ENCODE measurements around the gene DAP3. TPM values are rescaled to one million over a fixed set of nuclear protein-coding genes. Genes with fewer than 3 reads are reported as not detected.
"Not testable (repeated sequence)": the region's sequence is repeated elsewhere in the genome, so short reads cannot be mapped to it uniquely, and the experiment has no call there.

Gene DAP3
- total RNA-seq, 1 donor from 2014 or later, result 126 TPM

DNA sequence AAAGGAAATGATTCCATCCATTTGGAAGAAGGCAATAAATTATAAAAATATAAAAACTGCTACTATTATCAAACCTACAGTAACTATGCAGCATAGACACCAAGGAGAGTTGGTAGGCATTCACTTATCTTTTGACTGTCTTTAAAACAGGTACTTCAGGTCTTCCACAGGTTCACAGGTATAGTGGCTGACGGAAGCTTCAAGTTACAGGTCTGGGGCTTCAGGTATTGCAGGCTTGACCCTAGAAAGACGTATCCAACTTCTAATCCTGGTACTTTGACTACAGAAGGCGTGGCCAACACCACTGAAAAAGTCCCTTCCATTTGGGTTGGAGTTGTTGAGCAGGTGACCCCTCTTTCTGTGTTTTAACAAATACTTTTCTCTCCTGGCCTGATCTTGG, 35.9 kb upstream of the DAP3 start:
- Mint-ChIP-seq H3K36me3 (ENCODE audit: insufficient read depth) (no peaks in the 10 kb centered on the region), H3K4me3 (ENCODE audit: low read depth) (no peak overlapping the region), H3K9me3 (ENCODE audit: low read depth) (peaks cover 3% of the 10 kb centered on the region), H3K4me1 (ENCODE audit: low read depth) (peaks cover 4% of the 10 kb centered on the region), H3K27me3 (no peaks in the 10 kb centered on the region), H3K27ac (no peak overlapping the region)
- TF ChIP-seq, protein P1, sequence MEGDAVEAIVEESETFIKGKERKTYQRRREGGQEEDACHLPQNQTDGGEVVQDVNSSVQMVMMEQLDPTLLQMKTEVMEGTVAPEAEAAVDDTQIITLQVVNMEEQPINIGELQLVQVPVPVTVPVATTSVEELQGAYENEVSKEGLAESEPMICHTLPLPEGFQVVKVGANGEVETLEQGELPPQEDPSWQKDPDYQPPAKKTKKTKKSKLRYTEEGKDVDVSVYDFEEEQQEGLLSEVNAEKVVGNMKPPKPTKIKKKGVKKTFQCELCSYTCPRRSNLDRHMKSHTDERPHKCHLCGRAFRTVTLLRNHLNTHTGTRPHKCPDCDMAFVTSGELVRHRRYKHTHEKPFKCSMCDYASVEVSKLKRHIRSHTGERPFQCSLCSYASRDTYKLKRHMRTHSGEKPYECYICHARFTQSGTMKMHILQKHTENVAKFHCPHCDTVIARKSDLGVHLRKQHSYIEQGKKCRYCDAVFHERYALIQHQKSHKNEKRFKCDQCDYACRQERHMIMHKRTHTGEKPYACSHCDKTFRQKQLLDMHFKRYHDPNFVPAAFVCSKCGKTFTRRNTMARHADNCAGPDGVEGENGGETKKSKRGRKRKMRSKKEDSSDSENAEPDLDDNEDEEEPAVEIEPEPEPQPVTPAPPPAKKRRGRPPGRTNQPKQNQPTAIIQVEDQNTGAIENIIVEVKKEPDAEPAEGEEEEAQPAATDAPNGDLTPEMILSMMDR (IDR thresholded peaks at IDR 0.05; ENCODE audit: unreplicated experiment), result no peak
- DNase-seq (ENCODE audit: low spot score, unreplicated experiment), result no peak

DNA sequence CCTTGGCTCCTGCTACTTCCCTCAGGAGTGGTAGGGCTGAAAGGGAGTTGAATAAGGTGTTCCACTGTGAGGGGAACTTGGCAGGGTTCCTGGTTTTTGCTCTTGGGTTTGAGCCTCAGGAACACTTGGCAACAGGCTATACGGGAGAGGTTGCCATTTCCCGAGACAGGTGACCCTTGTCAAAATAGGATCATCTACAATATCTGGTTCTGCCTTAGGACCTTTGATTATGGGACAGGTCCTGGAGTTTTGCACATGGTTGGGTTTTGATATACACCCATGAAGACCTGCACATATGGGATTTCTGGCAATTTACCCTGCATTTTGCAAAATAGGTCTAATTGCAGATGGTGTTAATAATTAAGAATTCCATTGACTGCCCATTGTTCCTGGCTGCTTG, 31.4 kb upstream of the DAP3 start:
- no peaks in the 10 kb centered on the region for H3K4me1 Mint-ChIP-seq (ENCODE audit: low read depth)
- H3K9me3 Mint-ChIP-seq (ENCODE audit: low read depth), result no peaks in the 10 kb centered on the region
- peaks cover 24% of the 10 kb centered on the region for H3K36me3 Mint-ChIP-seq (ENCODE audit: insufficient read depth)

DNA sequence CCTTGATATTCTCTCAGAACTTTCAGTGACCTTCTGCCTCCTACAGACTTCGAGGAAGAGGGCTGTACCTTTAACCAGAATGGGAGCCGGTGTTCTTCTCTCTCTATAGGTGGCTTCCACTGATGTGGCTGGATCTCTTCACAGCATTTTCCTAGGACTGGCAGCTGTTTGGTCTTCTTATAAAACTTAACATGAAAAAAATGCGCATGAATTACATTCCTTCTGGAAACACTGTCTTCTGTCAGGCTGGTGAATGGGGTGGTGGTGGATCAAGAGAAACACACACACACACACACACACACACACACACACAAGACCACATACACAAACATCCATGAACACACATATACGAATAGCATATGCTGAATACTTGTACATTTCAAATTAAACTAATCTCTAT, 27.7 kb upstream of the DAP3 start:
- DNase-seq (ENCODE audit: low spot score, unreplicated experiment); H3K27me3 Mint-ChIP-seq; H3K27ac Mint-ChIP-seq; H3K9me3 Mint-ChIP-seq (ENCODE audit: low read depth); H3K4me3 Mint-ChIP-seq (ENCODE audit: low read depth); H3K4me1 Mint-ChIP-seq (ENCODE audit: low read depth): not testable (repeated sequence)
- H3K36me3 Mint-ChIP-seq (ENCODE audit: insufficient read depth), result peaks cover 32% of the 10 kb centered on the region

More for the DNA sequence above, 31.4 kb upstream of the DAP3 start:
- Mint-ChIP-seq H3K27ac (no peak overlapping the region), H3K4me3 (ENCODE audit: low read depth) (no peak overlapping the region), H3K27me3 (no peaks in the 10 kb centered on the region)
- TF ChIP-seq, protein P1 (IDR thresholded peaks at IDR 0.05; ENCODE audit: unreplicated experiment), result no peak
- no peak for DNase-seq (ENCODE audit: low spot score, unreplicated experiment)

DNA sequence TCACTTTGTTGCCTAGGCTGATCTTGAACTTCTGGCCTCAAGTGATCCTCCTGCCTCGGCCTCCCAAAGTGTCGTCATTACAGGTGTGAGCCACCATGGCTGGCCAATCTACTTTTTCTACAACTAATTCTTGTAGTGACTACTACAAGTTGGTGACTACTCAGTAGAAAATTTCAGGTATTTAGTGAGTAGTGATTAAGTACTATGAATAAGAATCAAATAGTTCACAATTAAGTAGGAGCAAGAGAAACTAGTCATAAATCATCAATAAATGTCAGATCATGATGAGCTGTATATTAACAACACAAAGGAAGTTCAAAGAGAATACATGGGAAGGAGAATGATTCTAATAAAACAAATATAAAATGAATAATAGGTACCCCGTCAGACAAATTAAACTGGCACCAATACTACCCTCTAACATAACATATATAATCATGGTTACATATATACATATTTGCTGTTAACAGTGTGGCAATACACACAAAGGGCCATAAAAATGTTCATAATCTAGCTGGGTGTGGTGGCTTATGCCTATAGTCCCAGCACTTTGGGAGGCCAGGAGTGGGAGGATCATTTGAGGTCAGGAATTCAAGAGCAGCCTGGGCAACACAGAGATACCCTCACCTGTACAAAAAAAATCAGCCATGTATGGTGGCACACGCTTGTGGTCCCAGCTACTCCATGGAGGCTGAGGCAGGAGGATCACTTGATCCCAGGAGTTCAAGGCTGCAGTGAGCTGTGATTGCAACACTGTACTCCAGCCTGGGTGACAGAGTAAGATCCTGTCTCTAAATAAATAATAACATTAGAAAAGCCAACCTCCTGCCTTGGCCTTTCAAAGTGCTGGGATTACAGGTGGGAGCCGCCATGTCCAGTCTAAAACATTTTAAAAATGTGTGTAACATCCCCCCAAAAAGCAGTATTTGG, 19.4 kb upstream of the DAP3 start:
- no peak for DNase-seq (ENCODE audit: low spot score, unreplicated experiment)
- Mint-ChIP-seq H3K27me3 (no peaks in the 10 kb centered on the region), H3K4me1 (ENCODE audit: low read depth) (peaks cover 5% of the 10 kb centered on the region), H3K9me3 (ENCODE audit: low read depth) (no peaks in the 10 kb centered on the region), H3K4me3 (ENCODE audit: low read depth) (no peak overlapping the region), H3K36me3 (ENCODE audit: insufficient read depth) (peaks cover 30% of the 10 kb centered on the region), H3K27ac (no peak overlapping the region)
- TF ChIP-seq, protein P1 (IDR thresholded peaks at IDR 0.05; ENCODE audit: unreplicated experiment), result no peak

DNA sequence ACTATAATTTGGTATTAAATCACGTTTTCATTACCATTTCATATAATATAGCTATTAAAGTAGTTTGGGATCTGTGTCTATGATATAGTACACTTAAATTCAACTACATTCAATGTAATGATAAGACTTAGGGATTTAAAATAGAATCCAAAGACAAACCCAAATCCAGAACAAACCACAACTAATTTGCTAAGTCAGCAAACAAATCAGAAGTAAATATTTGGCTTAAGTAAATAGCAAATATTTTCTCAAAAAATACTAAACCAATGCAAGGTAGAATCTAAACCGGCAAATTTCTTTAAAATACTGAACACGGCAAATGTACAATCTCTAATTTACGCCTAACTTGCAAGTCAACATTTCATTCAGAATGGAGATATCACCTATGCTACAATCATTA, 17.1 kb upstream of the DAP3 start:
- TF ChIP-seq, protein P1 (IDR thresholded peaks at IDR 0.05; ENCODE audit: unreplicated experiment), result no peak
- no peak for DNase-seq (ENCODE audit: low spot score, unreplicated experiment)
- H3K4me3 Mint-ChIP-seq (ENCODE audit: low read depth), result no peak overlapping the region
- peaks cover 37% of the 10 kb centered on the region for H3K36me3 Mint-ChIP-seq (ENCODE audit: insufficient read depth)
- no peaks in the 10 kb centered on the region for H3K27me3 Mint-ChIP-seq
- no peaks in the 10 kb centered on the region for H3K9me3 Mint-ChIP-seq (ENCODE audit: low read depth)
- peaks cover 5% of the 10 kb centered on the region for H3K4me1 Mint-ChIP-seq (ENCODE audit: low read depth)
- H3K27ac Mint-ChIP-seq, result no peak overlapping the region

DNA sequence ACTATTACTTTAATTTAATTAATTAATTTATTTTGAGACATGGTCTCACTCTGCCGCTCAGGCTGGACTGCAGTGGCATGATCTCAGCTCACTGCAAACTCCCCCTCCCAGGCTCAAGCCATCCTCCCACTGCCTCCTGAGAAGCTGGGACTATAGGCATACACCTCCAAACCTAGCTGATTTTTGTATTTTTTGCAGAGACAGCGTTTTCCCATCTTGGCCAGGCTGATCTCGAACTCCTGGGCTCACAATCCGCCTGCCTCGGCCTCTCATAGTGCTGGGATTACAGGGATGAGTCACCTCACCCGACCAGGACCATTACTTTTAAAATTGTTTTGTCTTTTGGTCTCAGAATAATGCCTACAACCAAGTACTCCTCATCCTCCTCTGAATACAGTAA, 15.9 kb upstream of the DAP3 start:
- peaks cover 5% of the 10 kb centered on the region for H3K4me1 Mint-ChIP-seq (ENCODE audit: low read depth)
- TF ChIP-seq, protein P1 (IDR thresholded peaks at IDR 0.05; ENCODE audit: unreplicated experiment), result no peak
- H3K36me3 Mint-ChIP-seq (ENCODE audit: insufficient read depth), result peaks cover 38% of the 10 kb centered on the region
- no peaks in the 10 kb centered on the region for H3K27me3 Mint-ChIP-seq
- DNase-seq (ENCODE audit: low spot score, unreplicated experiment), result no peak
- no peak overlapping the region for H3K4me3 Mint-ChIP-seq (ENCODE audit: low read depth)
- no peaks in the 10 kb centered on the region for H3K9me3 Mint-ChIP-seq (ENCODE audit: low read depth)
- H3K27ac Mint-ChIP-seq, result no peak overlapping the region
